ENCODE data around the gene PPP1R9A.

GRCh38 chr7:95317546-95317945 is 410.2 kb downstream of the PPP1R9A start:
- TF ChIP-seq POLR2A (IDR thresholded peaks at IDR 0.05; ENCODE audit: low read length) (no peak), GATA1 (IDR thresholded peaks at IDR 0.05; ENCODE audit: low read depth, low read length) (no peak)

All from erythroblast (primary cell).